ENCODE measurements around the gene TAS2R40.

DNA sequence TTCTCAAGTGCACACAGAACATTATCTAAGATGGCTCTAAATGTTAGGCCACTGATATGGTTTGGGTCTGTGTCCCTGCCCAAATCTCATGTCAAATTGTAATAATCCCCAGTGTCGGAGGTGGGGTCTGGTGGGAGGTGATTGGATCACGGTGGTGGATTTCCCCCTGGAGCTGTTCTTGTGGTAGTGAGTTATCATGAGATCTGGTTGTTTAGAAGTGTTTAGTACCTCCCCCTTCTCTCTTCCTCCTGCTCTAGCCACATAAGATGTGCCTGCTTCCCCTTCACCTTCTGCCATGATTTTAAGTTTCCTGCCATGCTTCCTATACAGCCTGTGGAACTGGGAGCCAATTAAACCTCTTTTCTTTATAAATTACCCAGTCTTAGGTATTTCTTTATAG lies 30.2 kb downstream of the TAS2R40 start:
- TF ChIP-seq, protein P1, sequence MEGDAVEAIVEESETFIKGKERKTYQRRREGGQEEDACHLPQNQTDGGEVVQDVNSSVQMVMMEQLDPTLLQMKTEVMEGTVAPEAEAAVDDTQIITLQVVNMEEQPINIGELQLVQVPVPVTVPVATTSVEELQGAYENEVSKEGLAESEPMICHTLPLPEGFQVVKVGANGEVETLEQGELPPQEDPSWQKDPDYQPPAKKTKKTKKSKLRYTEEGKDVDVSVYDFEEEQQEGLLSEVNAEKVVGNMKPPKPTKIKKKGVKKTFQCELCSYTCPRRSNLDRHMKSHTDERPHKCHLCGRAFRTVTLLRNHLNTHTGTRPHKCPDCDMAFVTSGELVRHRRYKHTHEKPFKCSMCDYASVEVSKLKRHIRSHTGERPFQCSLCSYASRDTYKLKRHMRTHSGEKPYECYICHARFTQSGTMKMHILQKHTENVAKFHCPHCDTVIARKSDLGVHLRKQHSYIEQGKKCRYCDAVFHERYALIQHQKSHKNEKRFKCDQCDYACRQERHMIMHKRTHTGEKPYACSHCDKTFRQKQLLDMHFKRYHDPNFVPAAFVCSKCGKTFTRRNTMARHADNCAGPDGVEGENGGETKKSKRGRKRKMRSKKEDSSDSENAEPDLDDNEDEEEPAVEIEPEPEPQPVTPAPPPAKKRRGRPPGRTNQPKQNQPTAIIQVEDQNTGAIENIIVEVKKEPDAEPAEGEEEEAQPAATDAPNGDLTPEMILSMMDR (IDR thresholded peaks at IDR 0.05), result no peak
- no peak for TF ChIP-seq POLR2A (IDR thresholded peaks at IDR 0.05)
